Mesendoderm (in vitro differentiated cells): Measurements from ENCODE around the gene FAM131A.

Source experiments
- DNase-seq: peaks from one replicate; pipeline ENCODE4 v3.0.0; 2013
- H2AK5ac ChIP-seq: 2 replicates; pipeline ENCODE4 v1.6.1; 2013; ENCODE audit warnings: low read length, inconsistent platforms
- H2BK120ac ChIP-seq: 2 replicates; pipeline ENCODE4 v1.6.1; 2013; ENCODE audit warnings: low read depth, mild to moderate bottlenecking, low read length, moderate library complexity, mixed read lengths
- H2BK15ac ChIP-seq: replicated peaks from 2 replicates; pipeline ENCODE4 v1.6.1; 2013; ENCODE audit warnings: low read depth, mild to moderate bottlenecking, moderate library complexity
- H2BK5ac ChIP-seq: 2 replicates; pipeline ENCODE4 v1.6.1; 2013; ENCODE audit warnings: low read length, inconsistent platforms
- H3K18ac ChIP-seq: 2 replicates; pipeline ENCODE4 v1.6.1; 2013; ENCODE audit warnings: mild to moderate bottlenecking, low read length, mixed read lengths
- H3K23ac ChIP-seq: one replicate; pipeline ENCODE4 v1.6.1; 2013; ENCODE audit warnings: low read length
- H3K27ac ChIP-seq: 2 replicates; pipeline ENCODE4 v1.5.1; 2013; ENCODE audit warnings: low read depth, mild to moderate bottlenecking, inconsistent platforms, low read length, moderate library complexity
- H3K27me3 ChIP-seq: 2 replicates; pipeline ENCODE4 v1.6.1; 2013; ENCODE audit warnings: low read length, control low read depth, mild to moderate bottlenecking, inconsistent platforms; ENCODE audit not compliant: insufficient read depth, poor library complexity
- H3K36me3 ChIP-seq: 2 replicates; pipeline ENCODE4 v1.6.1; 2013; ENCODE audit warnings: low read length, inconsistent platforms; ENCODE audit not compliant: control insufficient read depth, insufficient read depth
- H3K4ac ChIP-seq: one replicate; pipeline ENCODE4 v1.6.1; 2013; ENCODE audit warnings: low read depth, mild to moderate bottlenecking, low read length, moderate library complexity
- H3K4me1 ChIP-seq: 2 replicates; pipeline ENCODE4 v1.6.1; 2013; ENCODE audit warnings: low read depth, low read length, inconsistent platforms; ENCODE audit not compliant: control insufficient read depth
- H3K4me2 ChIP-seq: 2 replicates; pipeline ENCODE4 v1.6.1; 2013; ENCODE audit warnings: low read length
- H3K4me3 ChIP-seq: 2 replicates; pipeline ENCODE4 v1.5.1; 2013; ENCODE audit warnings: mild to moderate bottlenecking, low read length
- H3K56ac ChIP-seq: one replicate; pipeline ENCODE4 v1.6.1; 2013; ENCODE audit warnings: low read length
- H3K79me1 ChIP-seq: 2 replicates; pipeline ENCODE4 v1.6.1; 2013; ENCODE audit warnings: low read length, inconsistent platforms
- H3K79me2 ChIP-seq: 2 replicates; pipeline ENCODE4 v1.6.1; 2013; ENCODE audit warnings: mild to moderate bottlenecking, low read length; ENCODE audit not compliant: control insufficient read depth, insufficient read depth
- H3K9ac ChIP-seq: 2 replicates; pipeline ENCODE4 v1.6.1; 2013; ENCODE audit warnings: low read length, inconsistent platforms
- H4K5ac ChIP-seq: one replicate; pipeline ENCODE4 v1.6.1; 2013; ENCODE audit warnings: low read length
- H4K8ac ChIP-seq: one replicate; pipeline ENCODE4 v1.6.1; 2013; ENCODE audit warnings: low read depth, mild to moderate bottlenecking, control low read depth, low read length, moderate library complexity
- WGBS: extraction: QIAGEN DNeasy Blood & Tissue Kit; methylation state at CpG from one replicate; pipeline ENCODE4 v1.1.7; 2013; ENCODE audit warnings: low lambda C conversion rate, missing lambda C conversion rate; ENCODE audit not compliant: insufficient coverage; ENCODE audit errors: extremely low coverage; 5-methylcytosine and 5-hydroxymethylcytosine counted together

Gene FAM131A

GRCh38 chr3:184325715-184326369, 11.6 kb upstream of the FAM131A start:
- no peaks in the 10 kb centered on the region for H3K4me1 ChIP-seq
- no peak overlapping the region for H3K18ac ChIP-seq
- no peak overlapping the region for H3K4me2 ChIP-seq
- peaks cover 11% of the 10 kb centered on the region for H3K79me2 ChIP-seq
- no peak overlapping the region for H2BK120ac ChIP-seq
- no peak overlapping the region for H2AK5ac ChIP-seq
- H3K9ac ChIP-seq = no peak overlapping the region
- H3K36me3 ChIP-seq = peaks cover 54% of the 10 kb centered on the region
- H3K23ac ChIP-seq = no peak overlapping the region
- no peak for DNase-seq
- H2BK5ac ChIP-seq = no peak overlapping the region
- no peak overlapping the region for H4K8ac ChIP-seq
- H2BK15ac ChIP-seq = no peak overlapping the region
- no peak overlapping the region for H4K5ac ChIP-seq
- H3K56ac ChIP-seq = no peak overlapping the region
- no peak overlapping the region for H3K4me3 ChIP-seq
- WGBS = no CpG with 5 or more reads among the region's 6 CpGs
- no peak overlapping the region for H3K27ac ChIP-seq
- peaks cover 20% of the 10 kb centered on the region for H3K79me1 ChIP-seq
- no peak overlapping the region for H3K4ac ChIP-seq
- H3K27me3 ChIP-seq = no peaks in the 10 kb centered on the region

GRCh38 chr3:184327171-184327570, 10.2 kb upstream of the FAM131A start:
- Histone ChIP-seq H2BK15ac (no peak overlapping the region), H3K23ac (no peak overlapping the region), H2AK5ac (no peak overlapping the region), H3K79me2 (peaks cover 5% of the 10 kb centered on the region), H3K4me2 (no peak overlapping the region), H3K27me3 (no peaks in the 10 kb centered on the region), H3K27ac (no peak overlapping the region), H3K9ac (no peak overlapping the region), H4K5ac (no peak overlapping the region), H3K79me1 (peaks cover 13% of the 10 kb centered on the region), H4K8ac (no peak overlapping the region), H3K36me3 (peaks cover 59% of the 10 kb centered on the region), H3K56ac (no peak overlapping the region), H2BK5ac (no peak overlapping the region), H3K4ac (no peak overlapping the region), H3K18ac (no peak overlapping the region), H3K4me3 (no peak overlapping the region), H2BK120ac (no peak overlapping the region), H3K4me1 (no peaks in the 10 kb centered on the region)
- no CpG with 5 or more reads among the region's 21 CpGs for WGBS
- no peak for DNase-seq

- Histone ChIP-seq H2AK5ac (no peak overlapping the region), H3K4ac (no peak overlapping the region), H3K18ac (no peak overlapping the region), H2BK5ac (no peak overlapping the region), H2BK15ac (no peak overlapping the region), H3K36me3 (peaks cover 55% of the 10 kb centered on the region), H4K5ac (no peak overlapping the region), H3K4me3 (no peak overlapping the region), H3K56ac (no peak overlapping the region), H3K27ac (no peak overlapping the region), H3K79me1 (peaks cover 12% of the 10 kb centered on the region), H3K9ac (no peak overlapping the region), H3K23ac (no peak overlapping the region), H3K79me2 (peaks cover 4% of the 10 kb centered on the region), H3K27me3 (no peaks in the 10 kb centered on the region), H4K8ac (no peak overlapping the region), H3K4me1 (no peaks in the 10 kb centered on the region), H3K4me2 (no peak overlapping the region), H2BK120ac (no peak overlapping the region)
- WGBS = no CpG with 5 or more reads among the region's 3 CpGs
- no peak for DNase-seq
Measured at GRCh38 chr3:184328516-184328915, 8.9 kb upstream of the FAM131A start.

- no CpG with 5 or more reads among the region's 10 CpGs for WGBS
- no peak overlapping the region for H3K56ac ChIP-seq
- H3K4me1 ChIP-seq = peaks cover 3% of the 10 kb centered on the region
- no peaks in the 10 kb centered on the region for H3K27me3 ChIP-seq
- H2BK5ac ChIP-seq = no peak overlapping the region
- DNase-seq = peak; percentile 71
- H4K8ac ChIP-seq = no peak overlapping the region
- H3K9ac ChIP-seq = no peak overlapping the region
- no peak overlapping the region for H3K4ac ChIP-seq
- no peak overlapping the region for H2BK15ac ChIP-seq
- no peak overlapping the region for H3K23ac ChIP-seq
- H3K4me2 ChIP-seq = no peak overlapping the region
- H2AK5ac ChIP-seq = no peak overlapping the region
- H3K36me3 ChIP-seq = peaks cover 30% of the 10 kb centered on the region
- H2BK120ac ChIP-seq = no peak overlapping the region
- H4K5ac ChIP-seq = no peak overlapping the region
- H3K79me1 ChIP-seq = peaks cover 9% of the 10 kb centered on the region
- H3K27ac ChIP-seq = no peak overlapping the region
- H3K79me2 ChIP-seq = peaks cover 1% of the 10 kb centered on the region
- no peak overlapping the region for H3K4me3 ChIP-seq
- no peak overlapping the region for H3K18ac ChIP-seq
Measured at GRCh38 chr3:184332370-184333090, 4.9 kb upstream of the FAM131A start.

GRCh38 chr3:184333190-184333589, 4.2 kb upstream of the FAM131A start:
- H3K4me1 ChIP-seq = peaks cover 3% of the 10 kb centered on the region
- H3K4me2 ChIP-seq = no peak overlapping the region
- no peaks in the 10 kb centered on the region for H3K27me3 ChIP-seq
- no peak overlapping the region for H2BK120ac ChIP-seq
- no peak for DNase-seq
- no peak overlapping the region for H3K9ac ChIP-seq
- H3K18ac ChIP-seq = no peak overlapping the region
- no peak overlapping the region for H4K5ac ChIP-seq
- H3K36me3 ChIP-seq = peaks cover 28% of the 10 kb centered on the region
- no peak overlapping the region for H2BK15ac ChIP-seq
- no peak overlapping the region for H4K8ac ChIP-seq
- no peak overlapping the region for H2AK5ac ChIP-seq
- no CpG with 5 or more reads among the region's 6 CpGs for WGBS
- no peak overlapping the region for H3K56ac ChIP-seq
- peaks cover 9% of the 10 kb centered on the region for H3K79me1 ChIP-seq
- no peak overlapping the region for H3K23ac ChIP-seq
- H3K27ac ChIP-seq = no peak overlapping the region
- H3K4me3 ChIP-seq = no peak overlapping the region
- H3K4ac ChIP-seq = no peak overlapping the region
- peaks cover 1% of the 10 kb centered on the region for H3K79me2 ChIP-seq
- no peak overlapping the region for H2BK5ac ChIP-seq
